Stimulated activated naive CD4-positive, alpha-beta T cell (primary cell): Measurements from ENCODE around the gene SPATC1L.
"Not testable (repeated sequence)": the region's sequence is repeated elsewhere in the genome, so short reads cannot be mapped to it uniquely, and the experiment has no call there.

Source experiments
- DNase-seq, 6 experiments: peaks; one replicate each; lab custom pipeline; 2025; lab: John Stamatoyannopoulos, UW

Gene SPATC1L

GRCh38 chr21:46200877-46201803, 16.9 kb upstream of the SPATC1L start:
- not testable (repeated sequence) for DNase-seq

- no peak for DNase-seq
Observed at GRCh38 chr21:46199436-46200373, 15.4 kb upstream of the SPATC1L start.

GRCh38 chr21:46196733-46197132, 12.5 kb upstream of the SPATC1L start:
- DNase-seq, result no peak

- no peak for DNase-seq
Observed at GRCh38 chr21:46195595-46196195, 11.4 kb upstream of the SPATC1L start.

GRCh38 chr21:46194374-46195334, 10.4 kb upstream of the SPATC1L start:
- no peak for DNase-seq

- no peak for DNase-seq
Observed at GRCh38 chr21:46193829-46194373, 9.6 kb upstream of the SPATC1L start.

GRCh38 chr21:46191686-46192575, 7.7 kb upstream of the SPATC1L start:
- no peak for DNase-seq

- no peak for DNase-seq
Observed at GRCh38 chr21:46191257-46191685, 7.0 kb upstream of the SPATC1L start.

GRCh38 chr21:46190491-46191131, 6.4 kb upstream of the SPATC1L start:
- no peak for DNase-seq

GRCh38 chr21:46189959-46190490, 5.8 kb upstream of the SPATC1L start:
- DNase-seq, result no peak

- no peak for DNase-seq
Observed at GRCh38 chr21:46189213-46189958, 5.1 kb upstream of the SPATC1L start.

GRCh38 chr21:46188226-46189212, 4.3 kb upstream of the SPATC1L start:
- no peak for DNase-seq

- DNase-seq, result no peak
Observed at GRCh38 chr21:46187814-46188213, 3.6 kb upstream of the SPATC1L start.

GRCh38 chr21:46187261-46187660, 3.0 kb upstream of the SPATC1L start:
- DNase-seq, result no peak

GRCh38 chr21:46185716-46186115, 1.5 kb upstream of the SPATC1L start:
- DNase-seq, result no peak

GRCh38 chr21:46184625-46185555, 631 bp upstream of the SPATC1L start:
- peak; percentile 63 to 82 (median 70) for DNase-seq
